Loucy (cell line): ENCODE measurements around the gene YIF1B.

Source experiments
- H2AFZ ChIP-seq: fragments of 200-600 bp; sonication (generic); 2 replicates; pipeline ENCODE4 v1.6.0; 2016; ENCODE audit warnings: antibody characterized with exemption, mild to moderate bottlenecking, low read length, moderate library complexity
- H3F3A ChIP-seq: fragments of 200-600 bp; 2 replicates; pipeline ENCODE4 v1.6.0; 2016; ENCODE audit warnings: antibody characterized with exemption, low read depth, mild to moderate bottlenecking
- H3K27me3 ChIP-seq: fragments of 200-600 bp; sonication (generic); 2 replicates; pipeline ENCODE4 v1.6.1; 2014; ENCODE audit warnings: low read length, mild to moderate bottlenecking; ENCODE audit not compliant: insufficient read depth, poor library complexity, severe bottlenecking
- H3K36me3 ChIP-seq: fragments of 200-600 bp; sonication (generic); 2 replicates; pipeline ENCODE4 v1.6.1; 2016; ENCODE audit warnings: low read length; ENCODE audit not compliant: insufficient read depth
- H3K4me1 ChIP-seq: fragments of 200-600 bp; sonication (generic); 2 replicates; pipeline ENCODE4 v1.5.1; 2014; ENCODE audit warnings: low read length, mild to moderate bottlenecking; ENCODE audit not compliant: insufficient read depth, poor library complexity, severe bottlenecking
- H3K4me2 ChIP-seq: fragments of 200-600 bp; sonication (generic); 2 replicates; pipeline ENCODE4 v1.6.0; 2014; ENCODE audit warnings: antibody characterized with exemption, low read length, low read depth, mild to moderate bottlenecking; ENCODE audit not compliant: poor library complexity, severe bottlenecking
- H3K4me3 ChIP-seq: fragments of 200-600 bp; sonication (generic); 2 replicates; pipeline ENCODE4 v1.5.1; 2014; ENCODE audit warnings: low read length, mild to moderate bottlenecking, mixed read lengths; ENCODE audit not compliant: poor library complexity, severe bottlenecking
- H3K79me2 ChIP-seq: fragments of 200-600 bp; sonication (generic); 2 replicates; pipeline ENCODE4 v1.6.1; 2014; ENCODE audit warnings: low read length; ENCODE audit not compliant: insufficient read depth
- H3K9ac ChIP-seq: fragments of 200-600 bp; sonication (generic); 2 replicates; pipeline ENCODE4 v1.6.0; 2014; ENCODE audit warnings: mild to moderate bottlenecking, low read depth, low read length, moderate library complexity; ENCODE audit not compliant: poor library complexity, severe bottlenecking
- H3K9me2 ChIP-seq: fragments of 200-600 bp; sonication (generic); replicated peaks from 2 replicates; pipeline ENCODE4 v1.6.1; 2016; ENCODE audit warnings: low read depth, low read length, mixed read lengths
- H3K9me3 ChIP-seq: fragments of 200-600 bp; sonication (generic); 2 replicates; pipeline ENCODE4 v1.6.1; 2014; ENCODE audit warnings: mild to moderate bottlenecking, antibody characterized with exemption, low read length, low read depth; ENCODE audit not compliant: insufficient read depth
- H4K20me1 ChIP-seq: fragments of 200-600 bp; sonication (generic); 2 replicates; pipeline ENCODE4 v1.6.0; 2014; ENCODE audit warnings: antibody characterized with exemption, low read length, mild to moderate bottlenecking; ENCODE audit not compliant: insufficient read depth, poor library complexity, severe bottlenecking
- EZH2phosphoT487 ChIP-seq: fragments of 200-600 bp; IDR thresholded peaks from 2 replicates; pipeline ENCODE4 v1.6.1; 2018; ENCODE audit warnings: antibody characterized with exemption, mild to moderate bottlenecking, moderate library complexity, borderline replicate concordance
- TF ChIP-seq, protein P1 (sequence below): fragments of 200-600 bp; sonication (generic); conservative IDR thresholded peaks from 2 replicates; pipeline ENCODE4 v1.5.1; 2014; ENCODE audit warnings: mild to moderate bottlenecking, antibody characterized with exemption, low read length

Gene YIF1B

DNA sequence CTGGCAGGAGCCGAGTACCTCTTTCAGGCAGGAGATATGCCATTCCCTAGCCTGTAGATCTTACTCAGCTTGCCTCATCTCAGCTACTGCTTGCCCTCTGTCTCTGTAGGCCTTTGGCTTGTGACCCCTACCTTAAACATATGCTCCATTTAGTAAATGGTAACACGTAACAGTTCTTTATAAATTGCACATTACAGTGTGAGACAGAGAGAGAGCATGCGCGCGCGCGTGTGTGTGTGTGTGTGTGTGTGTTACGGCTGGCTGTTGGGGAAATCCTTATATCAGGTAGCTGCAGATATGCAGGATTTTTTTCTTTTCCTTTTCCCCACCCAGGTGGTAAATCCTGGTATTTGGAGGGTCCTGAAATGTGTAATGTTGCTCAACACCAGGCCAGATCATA is 47.2 kb downstream of the YIF1B start:
- Histone ChIP-seq H3K9ac (peak overlapping the region; percentile 98), H3K79me2 (peaks cover 84% of the 10 kb centered on the region), H3K27me3 (no peaks in the 10 kb centered on the region), H2AFZ (no peak overlapping the region), H3K9me2 (no peaks in the 10 kb centered on the region), H3K4me2 (peak overlapping the region; percentile 99), H3K4me3 (peak overlapping the region; percentile 88), H4K20me1 (peaks cover 46% of the 10 kb centered on the region), H3K9me3 (no peaks in the 10 kb centered on the region), H3K36me3 (no peaks in the 10 kb centered on the region), H3F3A (peaks cover 11% of the 10 kb centered on the region), H3K4me1 (peaks cover 59% of the 10 kb centered on the region)
- TF ChIP-seq, protein P1, sequence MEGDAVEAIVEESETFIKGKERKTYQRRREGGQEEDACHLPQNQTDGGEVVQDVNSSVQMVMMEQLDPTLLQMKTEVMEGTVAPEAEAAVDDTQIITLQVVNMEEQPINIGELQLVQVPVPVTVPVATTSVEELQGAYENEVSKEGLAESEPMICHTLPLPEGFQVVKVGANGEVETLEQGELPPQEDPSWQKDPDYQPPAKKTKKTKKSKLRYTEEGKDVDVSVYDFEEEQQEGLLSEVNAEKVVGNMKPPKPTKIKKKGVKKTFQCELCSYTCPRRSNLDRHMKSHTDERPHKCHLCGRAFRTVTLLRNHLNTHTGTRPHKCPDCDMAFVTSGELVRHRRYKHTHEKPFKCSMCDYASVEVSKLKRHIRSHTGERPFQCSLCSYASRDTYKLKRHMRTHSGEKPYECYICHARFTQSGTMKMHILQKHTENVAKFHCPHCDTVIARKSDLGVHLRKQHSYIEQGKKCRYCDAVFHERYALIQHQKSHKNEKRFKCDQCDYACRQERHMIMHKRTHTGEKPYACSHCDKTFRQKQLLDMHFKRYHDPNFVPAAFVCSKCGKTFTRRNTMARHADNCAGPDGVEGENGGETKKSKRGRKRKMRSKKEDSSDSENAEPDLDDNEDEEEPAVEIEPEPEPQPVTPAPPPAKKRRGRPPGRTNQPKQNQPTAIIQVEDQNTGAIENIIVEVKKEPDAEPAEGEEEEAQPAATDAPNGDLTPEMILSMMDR = no peak
- no peak for TF ChIP-seq EZH2phosphoT487

- Histone ChIP-seq H3K36me3 (no peaks in the 10 kb centered on the region), H3K27me3 (no peaks in the 10 kb centered on the region), H3K79me2 (peaks cover 78% of the 10 kb centered on the region), H3F3A (peaks cover 11% of the 10 kb centered on the region), H2AFZ (no peak overlapping the region), H3K4me1 (peaks cover 59% of the 10 kb centered on the region), H3K9me3 (no peaks in the 10 kb centered on the region), H3K9me2 (no peaks in the 10 kb centered on the region), H3K4me3 (peak overlapping the region; percentile 88), H4K20me1 (peaks cover 46% of the 10 kb centered on the region), H3K4me2 (peak overlapping the region; percentile 99), H3K9ac (peak overlapping the region; percentile 98)
- TF ChIP-seq, protein P1 = no peak
- no peak for TF ChIP-seq EZH2phosphoT487
Observed at GRCh38 chr19:38267761-38268483, 47.8 kb downstream of the YIF1B start.

DNA sequence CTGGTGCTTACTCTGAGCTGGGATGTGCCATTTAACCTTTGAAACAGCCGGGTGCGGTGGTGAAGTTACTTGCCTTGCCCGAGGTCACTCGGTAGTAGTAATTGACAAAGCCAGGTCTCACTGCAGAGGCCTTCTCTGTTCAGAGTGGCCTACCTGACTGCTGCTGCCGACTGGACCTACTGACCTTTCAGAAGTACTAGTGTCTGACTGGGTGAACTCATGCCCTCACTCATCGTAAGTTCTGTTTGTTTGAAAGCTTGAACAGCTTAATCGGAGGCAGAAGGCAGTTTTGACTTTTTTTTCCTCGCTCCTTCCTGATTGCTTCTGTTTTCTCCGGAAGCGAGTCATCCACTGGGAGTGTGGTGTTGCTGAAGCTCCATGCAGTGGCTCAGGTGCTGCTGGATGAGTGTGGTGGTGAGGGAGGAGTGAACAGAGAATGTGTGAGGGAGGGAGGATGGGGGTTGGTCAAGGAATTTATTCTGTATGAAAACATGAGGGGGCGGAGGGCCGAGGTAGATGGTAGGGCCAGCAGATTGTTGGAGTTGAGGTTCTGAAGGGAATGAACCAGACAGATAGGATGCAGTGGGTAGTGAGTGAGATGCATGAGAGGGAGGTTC is 48.7 kb downstream of the YIF1B start:
- Histone ChIP-seq H3K9me3 (no peaks in the 10 kb centered on the region), H3K27me3 (no peaks in the 10 kb centered on the region), H3K79me2 (peaks cover 72% of the 10 kb centered on the region), H3K4me3 (peak overlapping the region; percentile 88), H3K4me2 (peak overlapping the region; percentile 99), H3K9me2 (no peaks in the 10 kb centered on the region), H4K20me1 (peaks cover 40% of the 10 kb centered on the region), H3K4me1 (peaks cover 59% of the 10 kb centered on the region), H3F3A (peaks cover 11% of the 10 kb centered on the region), H3K9ac (peak overlapping the region; percentile 98), H3K36me3 (no peaks in the 10 kb centered on the region), H2AFZ (no peak overlapping the region)
- TF ChIP-seq EZH2phosphoT487 = no peak
- TF ChIP-seq, protein P1 = no peak
